ENCODE data around the gene PRIMA1. TPM values are rescaled to one million over a fixed set of nuclear protein-coding genes. Genes with fewer than 3 reads are reported as not detected.

The PRIMA1 gene
- total and polyA plus RNA-seq, 9 of the 15 experiments (the other 6 are each of a cell fraction or from before 2014, with no cell fraction given), result not detected

- TF ChIP-seq, protein P1, sequence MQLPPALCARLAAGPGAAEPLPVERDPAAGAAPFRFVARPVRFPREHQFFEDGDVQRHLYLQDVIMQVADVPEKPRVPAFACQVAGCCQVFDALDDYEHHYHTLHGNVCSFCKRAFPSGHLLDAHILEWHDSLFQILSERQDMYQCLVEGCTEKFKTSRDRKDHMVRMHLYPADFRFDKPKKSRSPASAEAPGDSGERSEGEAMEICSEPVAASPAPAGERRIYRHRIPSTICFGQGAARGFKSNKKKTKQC (CRISPR knock-in tag; IDR thresholded peaks at IDR 0.05), result no peak
- TF ChIP-seq MCM5 (IDR thresholded peaks at IDR 0.05; ENCODE audit: low read depth) (no peak), POLR3G (IDR thresholded peaks at IDR 0.05; ENCODE audit: extremely low read depth, insufficient read length, insufficient replicate concordance) (no peak), POLR2H (tag; IDR thresholded peaks at IDR 0.05; ENCODE audit: low read depth) (no peak)
Observed at GRCh38 chr14:93674343-93674742, 113.9 kb downstream of the PRIMA1 start (continued).

DNA sequence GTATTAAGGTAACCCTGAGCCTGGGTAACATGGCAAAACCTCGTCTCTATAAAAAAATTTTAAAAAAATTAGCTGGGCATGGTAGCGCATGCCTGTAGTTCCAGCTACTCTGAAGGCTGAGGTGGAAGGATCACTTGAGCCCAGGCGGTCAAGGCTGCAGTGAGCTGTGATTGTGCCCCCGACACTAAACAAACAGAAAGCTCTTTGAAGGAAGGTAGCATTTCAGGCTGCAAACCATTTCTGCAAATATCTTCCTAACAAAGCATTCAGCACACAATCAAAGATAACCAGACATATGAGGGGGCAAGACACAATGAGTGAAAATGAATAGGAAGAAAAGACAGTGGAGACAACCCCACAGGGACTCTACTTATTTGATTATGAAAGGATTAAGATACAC is 118.7 kb downstream of the PRIMA1 start:
- TF ChIP-seq FOXK2 (conservative IDR thresholded peaks at IDR 0.05 in 1 of 2, IDR thresholded peaks at IDR 0.05 in 1 of 2; ENCODE audit: low read depth in 2 of 2) (no peak), HNRNPUL1 (IDR thresholded peaks at IDR 0.05; ENCODE audit: low read length) (no peak), SLC30A9 (CRISPR knock-in tag; IDR thresholded peaks at IDR 0.05) (no peak), HCFC1 (IDR thresholded peaks at IDR 0.05; ENCODE audit: low read depth, low read length) (no peak), NCOA6 (IDR thresholded peaks at IDR 0.05) (no peak), BHLHE40 (IDR thresholded peaks at IDR 0.05; ENCODE audit: low read length) (no peak), ZNF41 (CRISPR knock-in tag; conservative IDR thresholded peaks at IDR 0.05) (no peak), ZFP1 (CRISPR knock-in tag; IDR thresholded peaks at IDR 0.05) (no peak), HSF4 (CRISPR knock-in tag; IDR thresholded peaks at IDR 0.05; ENCODE audit: borderline replicate concordance) (no peak), BCL6 (CRISPR knock-in tag; IDR thresholded peaks at IDR 0.05) (no peak)
- TF ChIP-seq, protein P2, sequence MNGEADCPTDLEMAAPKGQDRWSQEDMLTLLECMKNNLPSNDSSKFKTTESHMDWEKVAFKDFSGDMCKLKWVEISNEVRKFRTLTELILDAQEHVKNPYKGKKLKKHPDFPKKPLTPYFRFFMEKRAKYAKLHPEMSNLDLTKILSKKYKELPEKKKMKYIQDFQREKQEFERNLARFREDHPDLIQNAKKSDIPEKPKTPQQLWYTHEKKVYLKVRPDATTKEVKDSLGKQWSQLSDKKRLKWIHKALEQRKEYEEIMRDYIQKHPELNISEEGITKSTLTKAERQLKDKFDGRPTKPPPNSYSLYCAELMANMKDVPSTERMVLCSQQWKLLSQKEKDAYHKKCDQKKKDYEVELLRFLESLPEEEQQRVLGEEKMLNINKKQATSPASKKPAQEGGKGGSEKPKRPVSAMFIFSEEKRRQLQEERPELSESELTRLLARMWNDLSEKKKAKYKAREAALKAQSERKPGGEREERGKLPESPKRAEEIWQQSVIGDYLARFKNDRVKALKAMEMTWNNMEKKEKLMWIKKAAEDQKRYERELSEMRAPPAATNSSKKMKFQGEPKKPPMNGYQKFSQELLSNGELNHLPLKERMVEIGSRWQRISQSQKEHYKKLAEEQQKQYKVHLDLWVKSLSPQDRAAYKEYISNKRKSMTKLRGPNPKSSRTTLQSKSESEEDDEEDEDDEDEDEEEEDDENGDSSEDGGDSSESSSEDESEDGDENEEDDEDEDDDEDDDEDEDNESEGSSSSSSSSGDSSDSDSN (IDR thresholded peaks at IDR 0.05; ENCODE audit: borderline replicate concordance in 1 of 2, low read depth in 2 of 2, low read length in 2 of 2), result no peak
- TF ChIP-seq, protein P3, sequence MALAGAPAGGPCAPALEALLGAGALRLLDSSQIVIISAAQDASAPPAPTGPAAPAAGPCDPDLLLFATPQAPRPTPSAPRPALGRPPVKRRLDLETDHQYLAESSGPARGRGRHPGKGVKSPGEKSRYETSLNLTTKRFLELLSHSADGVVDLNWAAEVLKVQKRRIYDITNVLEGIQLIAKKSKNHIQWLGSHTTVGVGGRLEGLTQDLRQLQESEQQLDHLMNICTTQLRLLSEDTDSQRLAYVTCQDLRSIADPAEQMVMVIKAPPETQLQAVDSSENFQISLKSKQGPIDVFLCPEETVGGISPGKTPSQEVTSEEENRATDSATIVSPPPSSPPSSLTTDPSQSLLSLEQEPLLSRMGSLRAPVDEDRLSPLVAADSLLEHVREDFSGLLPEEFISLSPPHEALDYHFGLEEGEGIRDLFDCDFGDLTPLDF (CRISPR knock-in tag; IDR thresholded peaks at IDR 0.05), result no peak
- TF ChIP-seq, protein P4, sequence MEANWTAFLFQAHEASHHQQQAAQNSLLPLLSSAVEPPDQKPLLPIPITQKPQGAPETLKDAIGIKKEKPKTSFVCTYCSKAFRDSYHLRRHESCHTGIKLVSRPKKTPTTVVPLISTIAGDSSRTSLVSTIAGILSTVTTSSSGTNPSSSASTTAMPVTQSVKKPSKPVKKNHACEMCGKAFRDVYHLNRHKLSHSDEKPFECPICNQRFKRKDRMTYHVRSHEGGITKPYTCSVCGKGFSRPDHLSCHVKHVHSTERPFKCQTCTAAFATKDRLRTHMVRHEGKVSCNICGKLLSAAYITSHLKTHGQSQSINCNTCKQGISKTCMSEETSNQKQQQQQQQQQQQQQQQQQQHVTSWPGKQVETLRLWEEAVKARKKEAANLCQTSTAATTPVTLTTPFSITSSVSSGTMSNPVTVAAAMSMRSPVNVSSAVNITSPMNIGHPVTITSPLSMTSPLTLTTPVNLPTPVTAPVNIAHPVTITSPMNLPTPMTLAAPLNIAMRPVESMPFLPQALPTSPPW (CRISPR knock-in tag; IDR thresholded peaks at IDR 0.05), result no peak
- H4K20me1 ChIP-seq (replicated peaks; ENCODE audit: control insufficient read depth, insufficient read depth, low read length), result no peaks in the 10 kb centered on the region
- POLR2A ChIA-PET, result no interaction called here
- in situ Hi-C loops (cut with MboI) (loop anchor here (25.0 kb wide), 1 partner anchor 518 kb away; no protein-coding TSS in a partner anchor), intact Hi-C loops (cut with micrococcal nuclease) (no loop called here)
- BruUV-seq (replicated peaks), result no TSS peak
- no peaks in the 10 kb centered on the region for H3K9me1 ChIP-seq (ENCODE audit: control insufficient read depth, insufficient read depth, low read length)
- no peaks in the 10 kb centered on the region for H3K27me3 ChIP-seq (ENCODE audit: control insufficient read depth in 2 of 2, insufficient read depth in 2 of 2, low read length in 2 of 2)
- H3K9me3 ChIP-seq (replicated peaks; ENCODE audit: control insufficient read depth, insufficient read depth, low read depth, low read length), result no peaks in the 10 kb centered on the region
- no peak overlapping the region for H3K9ac ChIP-seq (ENCODE audit: insufficient read depth in 1 of 2, low read depth in 2 of 2, low read length in 2 of 2)
- CTCF ChIA-PET (ENCODE audit: low intra/inter-chr PET ratio), result no interaction called here
- H2AFZ ChIP-seq (ENCODE audit: low read depth, low read length), result no peak overlapping the region
- H3K4me1 ChIP-seq (replicated peaks in 1 of 2; ENCODE audit: control insufficient read depth in 2 of 2, insufficient read depth in 2 of 2, low read length in 2 of 2), result no peaks in the 10 kb centered on the region
- no peaks in the 10 kb centered on the region for H3K79me2 ChIP-seq (ENCODE audit: control insufficient read depth, insufficient read depth, low read length)
- ATAC-seq, result no peak
- WGBS (ENCODE audit: insufficient coverage, low coverage, missing lambda C conversion rate), result 0% methylated on average over 2 of the region's 4 CpGs
- no peak overlapping the region for H3K27ac ChIP-seq (ENCODE audit: extremely low read depth, low read depth, low read length)
- H3K4me2 ChIP-seq (ENCODE audit: insufficient read depth, low read length), result no peak overlapping the region
- no peak for DNase-seq (ENCODE audit: extremely low read depth in 1 of 4, low spot score in 3 of 4)
- no peak for FAIRE-seq
- H3K4me3 ChIP-seq, result no peak overlapping the region
- H3K36me3 ChIP-seq (ENCODE audit: control insufficient read depth, insufficient read depth, low read length), result no peaks in the 10 kb centered on the region
